A549 (cell line): ENCODE results near the gene FGF8. TPM values are rescaled to one million over a fixed set of nuclear protein-coding genes. Genes with fewer than 3 reads are reported as not detected.

Experiments used
- ATAC-seq, 2 experiments: fragments of 200-7000 bp in 1 of 2; fragments of >200 bp in 1 of 2; cut with Nextera tagmentation in 1 of 2; cut with Tn5 transposase in 1 of 2; 3 replicates each; pipeline versions ENCODE4 v1.8.0 to v1.9.1; 2018 to 2020; ENCODE audit warnings: mild to moderate bottlenecking in 1 of 2, moderate library complexity in 1 of 2
- CTCF ChIA-PET: fragments of 300-600 bp; sonication (Branson Sonifier 250); formaldehyde crosslinking; extraction: SDS; loops from one replicate; lab custom pipeline; 2021; ENCODE audit warnings: antibody characterized with exemption, inconsistent platforms; lab: Yijun Ruan, JAX
- POLR2A ChIA-PET: fragments of 350-600 bp; formaldehyde crosslinking; extraction: SDS; loops from one replicate; lab custom pipeline; 2021; ENCODE audit warnings: antibody characterized with exemption, inconsistent platforms; lab: Yijun Ruan, JAX
- DNase-seq, 2 experiments: peaks; one replicate each; pipeline versions ENCODE4 v3.0.0 to v3.0.0-alpha.2; 2011 to 2016; ENCODE audit warnings: low read depth in 1 of 2, low spot score in 1 of 2
- FAIRE-seq: peaks from 2 replicates; lab custom pipeline; 2011; peaks lifted over from hg19 to GRCh38; lab: Jason Lieb, UNC
- H3K27ac ChIP-seq, 2 experiments: fragments of >200 bp; sonication (Bioruptor Twin); formaldehyde crosslinking; 3 replicates each; pipeline ENCODE4 v1.5.1; 2016 to 2017
- H3K4me1 ChIP-seq: fragments of >200 bp; sonication (Bioruptor Twin); formaldehyde crosslinking; 3 replicates; pipeline ENCODE4 v1.6.1; 2016
- H3K4me2 ChIP-seq: fragments of >200 bp; sonication (Bioruptor Twin); formaldehyde crosslinking; 3 replicates; pipeline ENCODE4 v1.6.1; 2016
- H3K4me3 ChIP-seq: fragments of >200 bp; sonication (Bioruptor Twin); formaldehyde crosslinking; 3 replicates; pipeline ENCODE4 v1.5.1; 2016
- H3K9me3 ChIP-seq: fragments of >200 bp; sonication (Bioruptor Twin); formaldehyde crosslinking; 3 replicates; pipeline ENCODE4 v1.6.1; 2016
- CEBPB ChIP-seq, 2 experiments: fragments of >200 bp in 1 of 2; sonication (Bioruptor Twin) in 1 of 2; formaldehyde crosslinking in 1 of 2; IDR thresholded peaks; 2 replicates each; pipeline ENCODE4 v1.6.1; 2012 to 2016
- CHD4 ChIP-seq: fragments of 200-600 bp; sonication (generic); IDR thresholded peaks from 2 replicates; pipeline ENCODE4 v1.6.1; 2016; ENCODE audit warnings: antibody characterized with exemption, mild to moderate bottlenecking, borderline replicate concordance
- EHF ChIP-seq: fragments of 250-450 bp; sonication (Bioruptor Pico); IDR thresholded peaks from 2 replicates; pipeline ENCODE4 v1.5.0; 2020; ENCODE audit warnings: mild to moderate bottlenecking
- ESRRA ChIP-seq: fragments of 150-350 bp; IDR thresholded peaks from 2 replicates; pipeline ENCODE4 v1.6.1; 2014; ENCODE audit warnings: mild to moderate bottlenecking, low read length, borderline replicate concordance
- FOXS1 ChIP-seq: fragments of 250-450 bp; sonication (Bioruptor Pico); IDR thresholded peaks from 2 replicates; pipeline ENCODE4 v1.5.0; 2020; ENCODE audit warnings: mild to moderate bottlenecking, moderate library complexity
- HEYL ChIP-seq: fragments of 250-450 bp; sonication (Bioruptor Pico); IDR thresholded peaks from 2 replicates; pipeline ENCODE4 v1.8.0; 2021; ENCODE audit warnings: mild to moderate bottlenecking, moderate library complexity
- HOXA7 ChIP-seq: fragments of 250-450 bp; sonication (Bioruptor Pico); IDR thresholded peaks from 2 replicates; pipeline ENCODE4 v1.5.0; 2020; ENCODE audit warnings: mild to moderate bottlenecking, moderate library complexity
- MAZ ChIP-seq: fragments of 150-350 bp; IDR thresholded peaks from 2 replicates; pipeline ENCODE4 v1.6.1; 2014; ENCODE audit warnings: antibody characterized with exemption, low read depth, low read length, borderline replicate concordance
- PHF8 ChIP-seq: fragments of 200-600 bp; sonication (generic); IDR thresholded peaks from 2 replicates; pipeline ENCODE4 v1.6.1; 2016; ENCODE audit warnings: low read depth, mild to moderate bottlenecking, antibody characterized with exemption, moderate library complexity, borderline replicate concordance
- RAD21 ChIP-seq, 2 experiments: fragments of >200 bp in 1 of 2; sonication (Bioruptor Twin) in 1 of 2; formaldehyde crosslinking in 1 of 2; IDR thresholded peaks in 1 of 2; conservative IDR thresholded peaks in 1 of 2; 2 replicates in 1 of 2; 3 replicates in 1 of 2; pipeline ENCODE4 v1.6.1; 2012 to 2018; ENCODE audit warnings: inconsistent platforms in 1 of 2
- RNF2 ChIP-seq: fragments of 200-600 bp; sonication (generic); IDR thresholded peaks from 2 replicates; pipeline ENCODE4 v1.6.1; 2016; ENCODE audit warnings: low read depth, mild to moderate bottlenecking, antibody characterized with exemption, moderate library complexity, borderline replicate concordance
- SREBF2 ChIP-seq: fragments of 450-650 bp; IDR thresholded peaks from 2 replicates; pipeline ENCODE4 v1.6.1; 2014; ENCODE audit warnings: mild to moderate bottlenecking, moderate library complexity
- TFCP2L1 ChIP-seq: fragments of 250-450 bp; sonication (Bioruptor Pico); IDR thresholded peaks from 2 replicates; pipeline ENCODE4 v1.5.0; 2021; ENCODE audit warnings: mild to moderate bottlenecking
- TP53 ChIP-seq: fragments of 250-450 bp; sonication (Bioruptor Pico); IDR thresholded peaks from 2 replicates; pipeline ENCODE4 v1.5.0; 2021; ENCODE audit warnings: mild to moderate bottlenecking, moderate library complexity
- ZC3H11A ChIP-seq: fragments of 450-650 bp; IDR thresholded peaks from 2 replicates; pipeline ENCODE4 v1.6.1; 2014; ENCODE audit warnings: antibody characterized with exemption, mild to moderate bottlenecking
- ZNF302 ChIP-seq: fragments of 250-450 bp; sonication (Bioruptor Pico); IDR thresholded peaks from 2 replicates; pipeline ENCODE4 v1.9.0; 2021; ENCODE audit warnings: inconsistent platforms, mild to moderate bottlenecking, moderate library complexity
- WGBS: methylation state at CpG from one replicate; pipeline ENCODE4 v1.1.6; 2017; ENCODE audit errors: missing lambda C conversion rate; 5-methylcytosine and 5-hydroxymethylcytosine counted together
- polyA plus RNA-seq, 4 experiments: library from polyadenylated mRNA; depleted of rRNA in 3 of 4; stranded (reverse); fragments of >200 nt; fragmentation: RNase III in 1 of 4; extraction: RNeasy Plus Mini Kit Qiagen cat#74134 plus additional on column Dnase treatment in 1 of 4; gene quantifications; 2 replicates in 3 of 4; 3 replicates in 1 of 4; pipeline ENCODE4 v1.2.3, GENCODE V29; 2011 to 2017
- TF ChIP-seq, protein P1 (sequence below): fragments of >200 bp; sonication (Bioruptor Twin); formaldehyde crosslinking; IDR thresholded peaks from 2 replicates; pipeline ENCODE4 v1.6.1; 2016
- TF ChIP-seq, protein P2 (sequence below): IDR thresholded peaks from 2 replicates; pipeline ENCODE4 v1.6.1; 2012; ENCODE audit warnings: low read depth, borderline replicate concordance
- TF ChIP-seq, protein P3 (sequence below): fragments of >200 bp; sonication (Bioruptor Twin); formaldehyde crosslinking; IDR thresholded peaks from 3 replicates; pipeline ENCODE4 v1.6.1; 2016

Gene FGF8
- polyA plus RNA-seq, 2 of the 4 experiments (the other 2 are of a cell fraction): 0.12 TPM; not detected in 1

DNA sequence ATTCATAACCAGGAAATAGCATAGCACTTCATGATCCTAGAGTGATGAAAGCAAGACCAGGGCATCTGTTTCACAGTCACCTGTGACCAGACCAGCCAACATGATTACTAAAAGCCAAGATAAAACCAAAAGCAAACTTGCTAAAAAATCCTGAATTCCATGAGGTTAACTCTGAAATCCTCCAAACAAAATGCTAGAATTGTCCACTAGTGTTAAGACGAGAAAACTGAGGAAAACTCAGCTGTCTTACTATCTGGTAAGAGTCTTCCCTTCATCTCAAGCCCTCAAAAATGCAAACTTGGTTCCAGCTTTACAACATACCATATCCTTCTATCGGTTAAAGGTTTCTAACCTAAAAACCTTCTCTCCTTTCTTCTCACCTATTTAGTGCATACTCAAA, 8.6 kb upstream of the FGF8 start:
- TF ChIP-seq TP53: no peak
- no peak for TF ChIP-seq HOXA7
- no peak for TF ChIP-seq HEYL
- no peak for TF ChIP-seq ESRRA
- TF ChIP-seq, protein P1, sequence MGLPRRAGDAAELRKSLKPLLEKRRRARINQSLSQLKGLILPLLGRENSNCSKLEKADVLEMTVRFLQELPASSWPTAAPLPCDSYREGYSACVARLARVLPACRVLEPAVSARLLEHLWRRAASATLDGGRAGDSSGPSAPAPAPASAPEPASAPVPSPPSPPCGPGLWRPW: no peak
- TF ChIP-seq ZC3H11A: no peak
- FAIRE-seq (no peak), DNase-seq (no peak), ATAC-seq (no peak)
- Histone ChIP-seq H3K9me3 (no peaks in the 10 kb centered on the region), H3K4me1 (peaks cover 30% of the 10 kb centered on the region), H3K4me2 (no peak overlapping the region), H3K4me3 (no peak overlapping the region), H3K27ac (no peak overlapping the region)
- CTCF ChIA-PET: interaction anchor here (0.6 to 8.1 kb wide), 12 partner anchors 9 to 570 kb away, joined by 3 to 106 read pairs (median 3); partner anchors contain the start of gene KCNIP2
- WGBS: 77% methylated on average over 2 of the region's 2 CpGs
- POLR2A ChIA-PET: interaction anchor here (0.6 to 3.5 kb wide), 3 partner anchors 11 to 235 kb away, joined by 3 to 24 read pairs (median 12); partner anchors contain the start of gene OGA

GRCh38 chr10:101783736-101784118, 7.8 kb upstream of the FGF8 start:
- no peak for DNase-seq
- no peaks in the 10 kb centered on the region for H3K9me3 ChIP-seq
- no peak for TF ChIP-seq TFCP2L1 (CRISPR knock-in tag)
- TF ChIP-seq PHF8: no peak
- no peak for TF ChIP-seq MAZ
- no peak for TF ChIP-seq SREBF2
- no peak for TF ChIP-seq EHF (CRISPR knock-in tag)
- TF ChIP-seq, protein P2, sequence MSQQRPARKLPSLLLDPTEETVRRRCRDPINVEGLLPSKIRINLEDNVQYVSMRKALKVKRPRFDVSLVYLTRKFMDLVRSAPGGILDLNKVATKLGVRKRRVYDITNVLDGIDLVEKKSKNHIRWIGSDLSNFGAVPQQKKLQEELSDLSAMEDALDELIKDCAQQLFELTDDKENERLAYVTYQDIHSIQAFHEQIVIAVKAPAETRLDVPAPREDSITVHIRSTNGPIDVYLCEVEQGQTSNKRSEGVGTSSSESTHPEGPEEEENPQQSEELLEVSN: no peak
- TF ChIP-seq ZC3H11A: no peak
- TF ChIP-seq RNF2: no peak
- no peak for TF ChIP-seq FOXS1 (CRISPR knock-in tag)
- no peak for TF ChIP-seq CEBPB (IDR thresholded peaks at IDR 0.05)
- TF ChIP-seq CHD4: no peak
- no peak for TF ChIP-seq RAD21 (conservative IDR thresholded peaks at IDR 0.05 in 1 of 2, IDR thresholded peaks at IDR 0.05 in 1 of 2)
- TF ChIP-seq, protein P3, sequence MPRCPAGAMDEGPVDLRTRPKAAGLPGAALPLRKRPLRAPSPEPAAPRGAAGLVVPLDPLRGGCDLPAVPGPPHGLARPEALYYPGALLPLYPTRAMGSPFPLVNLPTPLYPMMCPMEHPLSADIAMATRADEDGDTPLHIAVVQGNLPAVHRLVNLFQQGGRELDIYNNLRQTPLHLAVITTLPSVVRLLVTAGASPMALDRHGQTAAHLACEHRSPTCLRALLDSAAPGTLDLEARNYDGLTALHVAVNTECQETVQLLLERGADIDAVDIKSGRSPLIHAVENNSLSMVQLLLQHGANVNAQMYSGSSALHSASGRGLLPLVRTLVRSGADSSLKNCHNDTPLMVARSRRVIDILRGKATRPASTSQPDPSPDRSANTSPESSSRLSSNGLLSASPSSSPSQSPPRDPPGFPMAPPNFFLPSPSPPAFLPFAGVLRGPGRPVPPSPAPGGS: no peak
- TF ChIP-seq, protein P1: no peak
- no peak for TF ChIP-seq ZNF302
- TF ChIP-seq, all 56 proteins: peak for 0
- POLR2A ChIA-PET: interaction anchor here (3.5 kb wide), 1 partner anchor 34 kb away, joined by 24 read pairs; the partner anchor contains the start of gene OGA
- H3K27ac ChIP-seq: peak overlapping the region; percentile 84 to 93
- 72% methylated on average over 10 of the region's 10 CpGs for WGBS
- H3K4me3 ChIP-seq: peak overlapping the region; percentile 72
- peak overlapping the region; percentile 76 for H3K4me2 ChIP-seq
- ATAC-seq (no peak; a peak in 1 of 6 replicates), FAIRE-seq (no peak)
- CTCF ChIA-PET: interaction anchor here (1.0 to 8.1 kb wide), 9 partner anchors 10 to 570 kb away, joined by 3 to 106 read pairs (median 12); no protein-coding TSS in a partner anchor
- H3K4me1 ChIP-seq: peaks cover 32% of the 10 kb centered on the region
